BLaER1 (cell line): ENCODE results near the gene TPD52L1.
A peak's percentile ranks its signal among the peaks of the same experiment; 100 is the strongest.

Source experiments
- H3K27ac ChIP-seq: shearing (Covaris generic); formaldehyde crosslinking; 2 replicates; pipeline ENCODE4 v1.8.1; 2022
- H3K27me3 ChIP-seq: shearing (Covaris generic); formaldehyde crosslinking; 2 replicates; pipeline ENCODE4 v1.8.1; 2022
- H3K36me3 ChIP-seq: shearing (Covaris generic); formaldehyde crosslinking; 2 replicates; pipeline ENCODE4 v1.8.1; 2022
- H3K4me1 ChIP-seq: shearing (Covaris generic); formaldehyde crosslinking; 2 replicates; pipeline ENCODE4 v1.8.1; 2022
- H3K4me2 ChIP-seq: shearing (Covaris generic); formaldehyde crosslinking; 2 replicates; pipeline ENCODE4 v1.8.1; 2022
- H3K4me3 ChIP-seq: shearing (Covaris generic); formaldehyde crosslinking; 2 replicates; pipeline ENCODE4 v1.8.1; 2022
- H3K9ac ChIP-seq: shearing (Covaris generic); formaldehyde crosslinking; 2 replicates; pipeline ENCODE4 v1.8.1; 2022
- H3K9me3 ChIP-seq: shearing (Covaris generic); formaldehyde crosslinking; 2 replicates; pipeline ENCODE4 v1.8.1; 2022
- H4K20me1 ChIP-seq: shearing (Covaris generic); formaldehyde crosslinking; 2 replicates; pipeline ENCODE4 v1.8.1; 2022
- Cebpa-rat ChIP-seq: shearing (Covaris generic); IDR thresholded peaks from 2 replicates; pipeline ENCODE4 v1.8.1; 2022

Gene TPD52L1

GRCh38 chr6:125294036-125294435 lies 140.5 kb downstream of the TPD52L1 start:
- H3K36me3 ChIP-seq = peaks cover 97% of the 10 kb centered on the region
- H3K27ac ChIP-seq = no peak overlapping the region
- no peak overlapping the region for H3K4me3 ChIP-seq
- TF ChIP-seq Cebpa-rat = no peak
- no peaks in the 10 kb centered on the region for H3K27me3 ChIP-seq
- H3K9ac ChIP-seq = no peak overlapping the region
- H3K9me3 ChIP-seq = peaks cover 14% of the 10 kb centered on the region
- peaks cover 58% of the 10 kb centered on the region for H4K20me1 ChIP-seq
- no peak overlapping the region for H3K4me2 ChIP-seq
- H3K4me1 ChIP-seq = peaks cover 2% of the 10 kb centered on the region; the same call in 1 of the 2 replicates

DNA sequence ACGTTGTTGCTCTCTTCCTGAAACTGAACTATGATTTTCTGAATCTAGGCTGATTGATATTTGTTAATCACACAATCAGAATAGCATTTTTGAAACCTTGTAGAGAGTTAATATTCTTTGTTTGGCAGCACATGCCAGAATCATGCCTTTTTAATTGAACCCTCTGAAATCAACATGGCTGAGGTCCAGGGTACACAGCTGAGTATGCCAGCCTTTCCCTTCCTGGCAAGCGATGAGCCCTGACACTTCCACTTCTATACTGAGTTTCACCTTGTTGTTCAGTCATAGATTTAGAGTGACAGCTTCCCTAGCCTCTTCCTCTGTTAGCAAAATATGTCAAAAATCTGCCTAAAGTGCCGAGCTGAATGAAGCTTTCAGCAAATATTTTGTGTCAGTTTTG lies 141.4 kb downstream of the TPD52L1 start:
- no peaks in the 10 kb centered on the region for H3K27me3 ChIP-seq
- no peak for TF ChIP-seq Cebpa-rat
- peaks cover 100% of the 10 kb centered on the region for H3K36me3 ChIP-seq

GRCh38 chr6:125296471-125296870 lies 142.9 kb downstream of the TPD52L1 start:
- H3K4me2 ChIP-seq = no peak overlapping the region
- H3K9ac ChIP-seq = no peak overlapping the region
- no peak for TF ChIP-seq Cebpa-rat
- no peak overlapping the region for H3K27ac ChIP-seq
- no peaks in the 10 kb centered on the region for H3K9me3 ChIP-seq
- H3K27me3 ChIP-seq = no peaks in the 10 kb centered on the region
- peaks cover 58% of the 10 kb centered on the region for H4K20me1 ChIP-seq
- peaks cover 19% of the 10 kb centered on the region for H3K4me1 ChIP-seq
- no peak overlapping the region for H3K4me3 ChIP-seq
- H3K36me3 ChIP-seq = peaks cover 88% of the 10 kb centered on the region

More for the DNA sequence above, 141.4 kb downstream of the TPD52L1 start:
- H4K20me1 ChIP-seq = peaks cover 58% of the 10 kb centered on the region
- H3K4me1 ChIP-seq = peaks cover 10% of the 10 kb centered on the region
- no peak overlapping the region for H3K4me3 ChIP-seq
- peaks cover 8% of the 10 kb centered on the region for H3K9me3 ChIP-seq
- no peak overlapping the region for H3K9ac ChIP-seq
- no peak overlapping the region for H3K27ac ChIP-seq
- no peak overlapping the region for H3K4me2 ChIP-seq

GRCh38 chr6:125299257-125299656 lies 145.7 kb downstream of the TPD52L1 start:
- no peak for TF ChIP-seq Cebpa-rat
- H3K4me3 ChIP-seq = peak overlapping the region; percentile 4; the same call in 1 of the 2 replicates
- peaks cover 19% of the 10 kb centered on the region for H3K4me1 ChIP-seq
- no peak overlapping the region for H3K27ac ChIP-seq
- H3K4me2 ChIP-seq = peak overlapping the region; percentile 90
- H3K36me3 ChIP-seq = peaks cover 60% of the 10 kb centered on the region
- H4K20me1 ChIP-seq = peaks cover 34% of the 10 kb centered on the region
- no peak overlapping the region for H3K9ac ChIP-seq
- no peaks in the 10 kb centered on the region for H3K9me3 ChIP-seq
- no peaks in the 10 kb centered on the region for H3K27me3 ChIP-seq

GRCh38 chr6:125300992-125301434 lies 147.4 kb downstream of the TPD52L1 start:
- peak overlapping the region; percentile 90 for H3K4me2 ChIP-seq
- H3K9ac ChIP-seq = peak overlapping the region; percentile 98
- peaks cover 17% of the 10 kb centered on the region for H4K20me1 ChIP-seq
- H3K36me3 ChIP-seq = peaks cover 42% of the 10 kb centered on the region
- peak overlapping the region; percentile 97 for H3K4me3 ChIP-seq
- no peaks in the 10 kb centered on the region; the same call in 1 of the 2 replicates for H3K9me3 ChIP-seq
- H3K27me3 ChIP-seq = no peaks in the 10 kb centered on the region
- no peak for TF ChIP-seq Cebpa-rat
- H3K4me1 ChIP-seq = peaks cover 19% of the 10 kb centered on the region
- H3K27ac ChIP-seq = peak overlapping the region; percentile 98

DNA sequence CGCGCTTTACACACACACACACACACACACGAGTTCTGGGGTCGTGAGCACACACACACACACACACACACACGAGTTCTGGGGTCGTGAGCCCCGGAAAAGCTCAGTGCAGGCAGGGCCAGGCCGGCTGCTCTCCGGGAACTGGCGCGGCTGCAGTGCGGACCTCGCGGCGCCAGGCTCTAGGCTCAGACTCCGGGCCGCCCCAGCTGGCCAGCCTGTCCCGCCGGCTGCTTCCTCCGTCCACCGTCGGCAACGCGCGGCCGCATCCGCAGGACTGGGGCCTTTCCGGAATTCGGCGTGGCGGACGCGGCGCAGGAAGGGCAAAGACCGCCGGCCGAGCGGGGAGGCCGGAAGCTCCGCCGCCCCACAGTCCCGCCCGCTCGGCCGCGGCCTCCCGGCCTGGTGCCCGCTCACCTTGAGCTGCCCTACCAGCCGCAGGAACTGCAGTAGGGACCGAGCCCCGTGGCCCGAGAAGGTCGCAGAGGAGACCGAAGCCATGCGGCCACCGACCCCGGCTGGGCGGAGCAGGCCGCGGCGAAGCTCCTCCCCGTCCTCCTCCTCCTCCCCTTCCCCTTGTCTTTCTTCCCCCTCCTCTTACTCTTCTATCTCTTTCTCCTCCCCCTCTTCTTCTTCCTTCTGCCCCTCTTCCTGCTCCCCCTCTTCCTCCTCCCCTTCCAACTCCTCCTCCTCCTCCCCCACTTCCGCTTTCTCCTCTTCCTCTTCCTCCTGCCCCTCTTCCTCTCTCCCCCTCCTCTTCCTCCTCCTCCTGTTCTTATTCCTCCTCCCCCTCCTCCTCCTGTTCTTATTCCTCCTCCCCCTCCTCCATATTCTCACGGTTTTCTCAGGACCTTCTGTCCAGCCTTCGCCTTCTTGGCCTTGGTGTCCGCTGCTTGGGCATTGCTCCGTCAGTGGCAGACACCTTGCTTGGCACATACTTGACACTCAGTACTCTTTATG lies 148.1 kb downstream of the TPD52L1 start, which contains the start of gene HDDC2:
Gene HDDC2, minus strand, starts transcription at position 533 of the 957 bp plus-strand sequence. Its CDS starts 35 bp downstream, at position 498.
- peaks cover 35% of the 10 kb centered on the region for H3K36me3 ChIP-seq
- TF ChIP-seq Cebpa-rat = no peak
- H3K9me3 ChIP-seq = no peaks in the 10 kb centered on the region; the same call in 1 of the 2 replicates
- peaks cover 19% of the 10 kb centered on the region for H3K4me1 ChIP-seq
- peak within 1 kb of the TSS; percentile 98 for H3K27ac ChIP-seq
- peak within 1 kb of the TSS; percentile 97 for H3K4me3 ChIP-seq
- H3K9ac ChIP-seq = peak within 1 kb of the TSS; percentile 98
- no peaks in the 10 kb centered on the region for H3K27me3 ChIP-seq
- H3K4me2 ChIP-seq = peak within 1 kb of the TSS; percentile 90
- peaks cover 10% of the 10 kb centered on the region; the same call in 1 of the 2 replicates for H4K20me1 ChIP-seq

GRCh38 chr6:125302840-125303511 lies 149.4 kb downstream of the TPD52L1 start:
- Histone ChIP-seq H3K9ac (no peak overlapping the region), H3K9me3 (no peaks in the 10 kb centered on the region; the same call in 1 of the 2 replicates), H4K20me1 (no peaks in the 10 kb centered on the region; the same call in 1 of the 2 replicates), H3K4me3 (no peak overlapping the region), H3K27ac (no peak overlapping the region), H3K4me2 (no peak overlapping the region), H3K27me3 (no peaks in the 10 kb centered on the region), H3K4me1 (peaks cover 19% of the 10 kb centered on the region), H3K36me3 (peaks cover 23% of the 10 kb centered on the region)
- no peak for TF ChIP-seq Cebpa-rat

GRCh38 chr6:125303512-125303854 lies 149.9 kb downstream of the TPD52L1 start:
- H3K36me3 ChIP-seq = peaks cover 18% of the 10 kb centered on the region
- H3K4me3 ChIP-seq = no peak overlapping the region
- no peak for TF ChIP-seq Cebpa-rat
- H3K27me3 ChIP-seq = no peaks in the 10 kb centered on the region
- H3K4me1 ChIP-seq = peaks cover 19% of the 10 kb centered on the region
- H3K9ac ChIP-seq = no peak overlapping the region
- H3K27ac ChIP-seq = no peak overlapping the region
- H3K4me2 ChIP-seq = no peak overlapping the region
- no peaks in the 10 kb centered on the region; the same call in 1 of the 2 replicates for H3K9me3 ChIP-seq
- no peaks in the 10 kb centered on the region; the same call in 1 of the 2 replicates for H4K20me1 ChIP-seq

GRCh38 chr6:125304970-125305660 lies 151.5 kb downstream of the TPD52L1 start:
- TF ChIP-seq Cebpa-rat = no peak
- Histone ChIP-seq H3K4me2 (no peak overlapping the region), H3K27me3 (no peaks in the 10 kb centered on the region)

More at GRCh38 chr6:125304970-125305660, 151.5 kb downstream of the TPD52L1 start:
- H3K36me3 ChIP-seq = peaks cover 1% of the 10 kb centered on the region
- no peaks in the 10 kb centered on the region; the same call in 1 of the 2 replicates for H3K9me3 ChIP-seq
- H3K27ac ChIP-seq = no peak overlapping the region
- H3K9ac ChIP-seq = no peak overlapping the region
- no peak overlapping the region for H3K4me3 ChIP-seq
- no peaks in the 10 kb centered on the region; the same call in 1 of the 2 replicates for H4K20me1 ChIP-seq
- H3K4me1 ChIP-seq = peaks cover 7% of the 10 kb centered on the region
